Lung microvascular endothelial cell (primary cell): ENCODE results near the gene HSPB1. TPM values are rescaled to one million over a fixed set of nuclear protein-coding genes. Genes with fewer than 3 reads are reported as not detected.
A peak's percentile ranks its signal among the peaks of the same experiment; 100 is the strongest.
"Not testable (repeated sequence)": the region's sequence is repeated elsewhere in the genome, so short reads cannot be mapped to it uniquely, and the experiment has no call there.

Source experiments
- DNase-seq, 2 donors: peaks; one replicate each; pipeline versions ENCODE4 v3.0.0 to v3.0.0-alpha.2; 2010; ENCODE audit warnings: low read depth in 2 of 2
- total RNA-seq: library from RNA; depleted of rRNA; stranded (reverse); fragments of >200 nt; gene quantifications from 2 replicates; pipeline ENCODE4 v1.2.1, GENCODE V29; 2014

The HSPB1 gene
- total RNA-seq, 1 donor from 2014 or later = 125 TPM

DNA sequence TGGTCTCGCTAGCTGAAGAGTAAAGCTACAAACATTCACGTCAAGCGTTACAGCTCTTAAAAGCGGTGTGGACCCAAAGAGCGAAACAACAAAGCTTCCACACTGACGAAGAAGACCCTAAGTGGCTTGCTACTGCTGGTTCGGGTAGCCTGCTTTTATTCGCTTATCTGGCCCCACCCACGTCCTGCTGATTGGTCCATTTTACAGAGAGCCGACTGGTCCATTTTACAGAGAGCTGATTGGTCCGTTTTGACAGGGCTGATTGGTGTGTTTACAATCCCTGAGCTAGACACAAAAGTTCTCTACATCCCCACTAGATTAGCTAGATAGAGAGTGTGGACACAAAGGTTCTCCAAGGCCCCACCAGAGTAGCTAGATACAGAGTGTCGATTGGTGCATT is 6.4 kb downstream of the HSPB1 start:
- not testable (repeated sequence) for DNase-seq

DNA sequence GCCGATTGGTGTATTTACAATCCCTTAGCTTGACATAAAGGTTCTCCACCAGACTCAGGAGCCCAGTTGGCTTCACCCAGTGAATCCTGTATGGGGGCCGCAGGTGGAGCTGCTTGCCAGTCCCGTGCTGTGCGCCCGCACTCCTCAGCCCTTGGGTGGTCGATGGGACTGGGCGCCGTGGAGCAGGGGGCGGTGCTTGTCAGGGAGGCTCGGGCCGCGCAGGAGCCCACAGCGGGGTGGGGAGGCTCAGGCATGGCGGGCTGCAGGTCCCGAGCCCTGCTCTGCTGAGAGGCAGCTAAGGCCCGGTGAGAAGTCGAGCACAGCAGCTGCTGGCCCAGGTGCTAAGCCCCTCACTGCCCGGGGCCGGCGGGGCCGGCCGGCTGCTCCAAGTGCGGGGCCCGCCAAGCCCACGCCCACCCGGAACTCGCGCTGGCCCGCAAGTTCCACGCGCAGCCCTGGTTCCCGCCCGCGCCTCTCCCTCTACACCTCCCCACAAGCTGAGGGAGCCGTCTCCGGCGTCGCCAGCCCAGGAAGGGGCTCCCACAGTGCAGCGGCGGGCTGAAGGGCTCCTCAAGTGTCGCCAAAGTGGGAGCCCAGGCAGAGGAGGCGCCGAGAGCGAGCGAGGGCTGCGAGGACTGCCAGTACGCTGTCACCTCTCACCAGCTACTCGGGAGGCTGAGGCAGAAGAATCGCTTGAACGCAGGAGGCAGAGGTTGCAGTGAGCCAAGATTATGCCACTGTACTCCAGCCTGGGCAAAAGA is 7.0 kb downstream of the HSPB1 start:
- DNase-seq = not testable (repeated sequence)

DNA sequence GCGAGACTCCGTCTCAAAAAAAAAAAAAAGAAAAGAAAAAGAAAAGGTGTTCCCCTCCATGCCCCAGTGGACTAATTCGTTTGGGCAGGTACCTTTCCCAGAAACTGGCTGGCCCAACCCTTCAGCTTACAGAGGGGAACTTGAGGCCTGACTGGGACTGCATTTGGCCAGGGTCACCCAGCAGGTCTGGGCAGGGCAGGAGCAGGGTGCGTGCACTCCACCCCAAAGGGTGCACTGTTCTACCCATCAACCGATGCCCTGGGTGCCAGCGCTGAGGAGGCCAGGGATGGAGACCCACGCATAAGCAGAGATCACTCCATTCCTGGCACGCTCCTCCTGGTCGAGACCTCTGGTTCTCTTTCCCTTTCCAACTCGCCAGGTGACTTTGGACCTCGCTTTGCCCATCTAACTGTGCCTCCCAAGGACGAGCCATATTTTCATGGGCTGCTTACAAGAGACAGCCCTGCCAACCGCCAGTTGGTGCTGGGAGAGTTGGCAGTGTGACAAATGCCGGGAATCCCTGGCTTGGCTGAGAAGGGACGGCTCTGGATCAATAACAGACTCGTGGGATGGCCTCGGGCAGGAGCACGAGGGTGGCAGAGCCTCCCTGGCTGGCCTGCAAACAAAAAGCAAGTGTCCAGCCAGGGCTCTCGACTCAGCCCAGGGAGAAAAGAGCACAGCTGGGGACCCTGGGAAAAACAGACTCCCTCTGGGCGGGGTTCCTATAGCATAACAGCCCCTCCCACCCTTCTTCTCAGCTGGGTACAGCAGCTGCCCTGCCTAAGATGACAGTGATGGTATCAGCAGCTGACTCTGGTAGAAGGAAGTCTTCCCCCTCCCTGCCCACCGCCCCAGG is 7.9 kb downstream of the HSPB1 start:
- DNase-seq = no peak

DNA sequence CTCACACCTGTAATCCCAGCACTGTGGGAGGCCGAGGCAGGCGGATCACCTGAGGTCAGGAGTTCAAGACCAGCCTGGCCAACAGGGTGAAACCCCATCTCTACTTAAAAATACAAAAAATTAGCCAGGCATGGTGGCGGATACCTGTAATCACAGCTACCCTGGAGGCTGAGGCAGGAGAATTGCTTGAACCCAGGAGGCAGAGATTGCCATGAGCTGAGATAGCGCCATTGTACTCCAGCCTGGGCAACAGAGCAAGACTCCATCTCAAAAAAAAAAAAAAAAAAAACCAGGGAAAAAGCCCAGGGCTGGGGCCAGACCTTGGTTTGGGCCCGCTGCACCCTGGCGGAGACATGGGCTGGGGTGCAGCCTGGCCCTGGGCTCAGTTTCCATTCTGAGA is 9.4 kb downstream of the HSPB1 start:
- DNase-seq = not testable (repeated sequence)

DNA sequence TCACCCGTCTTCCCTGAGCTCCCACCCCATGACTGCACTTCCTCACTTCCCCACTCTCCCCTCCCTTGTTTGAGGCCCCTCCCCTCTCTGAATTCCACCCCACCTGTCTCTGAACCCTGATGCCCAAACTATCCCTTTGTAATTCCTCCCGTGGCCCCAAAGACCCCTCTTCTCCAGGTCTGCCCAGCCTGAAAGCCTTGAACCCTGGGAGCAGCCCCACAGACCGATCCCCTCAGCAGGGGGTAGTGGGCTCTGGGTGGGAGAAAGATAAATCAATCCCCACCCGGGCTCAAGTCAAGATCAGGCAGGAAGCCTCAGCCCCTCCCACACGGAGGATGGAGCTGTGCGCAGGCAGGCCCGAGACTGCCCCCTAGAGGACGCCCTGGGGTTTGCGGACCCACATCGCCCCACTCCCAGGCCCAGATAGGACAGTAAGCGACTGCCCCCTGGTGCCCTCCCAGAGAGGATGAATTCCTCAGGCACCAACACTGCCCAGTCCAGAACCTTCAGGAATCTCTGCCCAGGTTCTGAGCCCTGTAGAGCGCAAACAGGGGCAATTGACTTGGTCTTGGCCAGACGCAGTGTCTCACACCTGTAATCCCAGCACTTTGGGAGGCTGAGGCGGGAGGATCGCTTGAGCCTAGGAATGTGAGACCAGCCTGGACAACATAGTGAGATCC is 11.7 kb downstream of the HSPB1 start:
- peak; percentile 94 to 95 for DNase-seq

DNA sequence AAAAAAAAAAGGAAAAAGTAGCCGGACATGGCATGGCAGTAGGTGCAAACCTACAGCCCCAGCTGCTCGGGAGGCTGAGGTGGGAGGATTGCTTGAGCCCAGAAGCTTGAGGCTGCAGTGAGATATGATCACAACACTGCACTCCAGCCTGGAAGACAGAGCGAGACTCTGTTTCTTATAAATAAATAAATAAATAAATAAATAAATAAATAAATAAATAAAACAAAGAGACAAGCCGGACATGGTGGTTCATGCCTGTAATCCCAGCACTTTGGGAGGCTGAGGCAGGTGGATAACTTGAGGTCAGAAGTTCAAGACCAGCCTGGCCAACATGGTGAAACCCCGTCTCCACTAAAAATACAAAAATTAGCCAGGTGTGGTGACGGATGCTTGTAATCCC is 12.3 kb downstream of the HSPB1 start:
- DNase-seq = not testable (repeated sequence)

DNA sequence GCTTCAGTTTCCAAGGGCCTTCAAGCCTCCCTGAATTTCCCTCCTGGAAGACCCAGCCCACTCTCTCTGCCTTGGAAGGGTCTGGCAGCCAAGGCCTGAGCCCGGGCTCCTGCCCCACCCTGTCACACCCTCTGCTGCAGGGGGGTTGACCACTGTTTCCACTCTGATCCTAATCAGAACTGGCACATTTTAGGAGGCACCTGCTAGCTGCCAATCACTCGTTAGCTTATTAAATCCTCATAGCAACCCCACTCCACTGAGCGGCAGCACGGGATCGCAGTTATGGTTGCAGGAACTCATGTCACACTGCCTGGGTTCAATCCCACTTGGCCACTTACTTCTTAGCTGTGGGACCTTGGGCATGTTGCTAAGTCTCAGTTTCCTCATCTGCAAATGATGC is 12.9 kb downstream of the HSPB1 start:
- peak; percentile 17 to 63 for DNase-seq

DNA sequence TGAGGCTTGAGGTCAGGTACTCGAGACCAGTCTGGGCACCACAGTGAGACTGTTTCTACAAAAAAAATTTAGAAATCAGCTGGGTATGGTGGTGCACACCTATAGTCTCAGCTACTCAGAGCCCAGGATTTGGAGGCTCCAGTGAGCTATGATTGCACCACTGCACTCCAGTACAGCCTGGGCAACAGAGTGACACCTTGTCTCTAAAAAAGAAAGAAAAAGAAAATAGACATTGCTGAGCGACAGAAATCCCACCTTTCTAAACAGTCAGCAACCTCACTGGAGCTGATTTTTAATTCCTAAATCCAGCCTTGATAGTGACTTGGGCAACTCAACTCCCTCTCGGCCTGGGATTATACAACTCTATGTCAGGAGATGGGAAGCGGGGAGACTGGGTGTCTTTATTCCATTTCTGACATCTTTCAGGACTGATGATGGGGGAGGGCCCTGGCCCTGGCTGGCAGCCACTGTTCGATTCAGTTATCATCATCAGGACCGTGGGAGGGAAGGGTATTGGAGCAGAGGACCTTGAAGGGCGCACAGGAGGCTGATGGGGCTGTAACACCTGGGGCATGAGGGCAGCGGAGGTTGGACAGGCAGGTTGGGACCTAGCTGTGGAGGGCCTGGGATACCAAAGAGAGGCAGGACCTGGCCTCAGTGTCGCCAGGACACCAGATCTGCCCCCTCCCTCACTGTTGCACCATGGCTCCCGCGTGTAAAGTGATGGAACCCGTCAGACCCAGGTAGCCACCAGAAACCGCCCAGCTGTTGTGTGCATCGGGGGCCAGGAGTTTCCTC is 14.7 kb downstream of the HSPB1 start:
- DNase-seq = no peak

DNA sequence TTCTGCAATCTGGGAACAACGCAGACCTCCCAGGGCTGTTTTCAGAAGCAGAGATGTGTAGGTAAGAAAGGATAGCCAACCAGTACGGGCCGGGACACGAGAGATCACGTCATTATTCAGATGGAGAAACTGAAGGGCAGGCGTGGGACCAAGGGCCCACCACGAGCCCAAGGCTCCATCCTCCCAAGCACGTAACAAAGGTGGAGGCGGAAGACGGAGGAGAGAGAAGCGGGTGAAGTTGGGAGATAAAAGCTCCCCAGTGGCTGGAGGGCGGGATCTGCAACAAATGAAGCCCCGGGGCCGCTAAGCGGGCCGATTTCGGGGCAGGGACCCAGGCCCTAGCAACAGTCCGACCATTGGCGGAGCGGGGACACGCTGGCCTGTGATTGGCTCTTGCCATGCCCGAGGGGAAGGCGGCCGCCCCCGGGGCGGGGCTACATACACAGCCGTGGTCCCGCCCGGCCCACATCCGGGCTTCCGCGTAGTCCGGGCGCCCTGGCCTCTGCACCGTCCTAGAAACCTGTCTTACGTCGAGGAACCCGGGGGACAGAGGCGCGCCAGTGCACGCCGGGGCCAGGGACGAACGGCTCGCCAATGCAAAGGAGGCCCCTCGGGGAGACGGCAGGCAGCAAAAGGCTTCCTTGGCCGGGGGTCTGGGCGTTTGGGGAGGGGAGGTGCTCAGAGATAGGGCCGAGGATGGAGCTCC is 15.5 kb downstream of the HSPB1 start:
- peak; percentile 96 for DNase-seq

DNA sequence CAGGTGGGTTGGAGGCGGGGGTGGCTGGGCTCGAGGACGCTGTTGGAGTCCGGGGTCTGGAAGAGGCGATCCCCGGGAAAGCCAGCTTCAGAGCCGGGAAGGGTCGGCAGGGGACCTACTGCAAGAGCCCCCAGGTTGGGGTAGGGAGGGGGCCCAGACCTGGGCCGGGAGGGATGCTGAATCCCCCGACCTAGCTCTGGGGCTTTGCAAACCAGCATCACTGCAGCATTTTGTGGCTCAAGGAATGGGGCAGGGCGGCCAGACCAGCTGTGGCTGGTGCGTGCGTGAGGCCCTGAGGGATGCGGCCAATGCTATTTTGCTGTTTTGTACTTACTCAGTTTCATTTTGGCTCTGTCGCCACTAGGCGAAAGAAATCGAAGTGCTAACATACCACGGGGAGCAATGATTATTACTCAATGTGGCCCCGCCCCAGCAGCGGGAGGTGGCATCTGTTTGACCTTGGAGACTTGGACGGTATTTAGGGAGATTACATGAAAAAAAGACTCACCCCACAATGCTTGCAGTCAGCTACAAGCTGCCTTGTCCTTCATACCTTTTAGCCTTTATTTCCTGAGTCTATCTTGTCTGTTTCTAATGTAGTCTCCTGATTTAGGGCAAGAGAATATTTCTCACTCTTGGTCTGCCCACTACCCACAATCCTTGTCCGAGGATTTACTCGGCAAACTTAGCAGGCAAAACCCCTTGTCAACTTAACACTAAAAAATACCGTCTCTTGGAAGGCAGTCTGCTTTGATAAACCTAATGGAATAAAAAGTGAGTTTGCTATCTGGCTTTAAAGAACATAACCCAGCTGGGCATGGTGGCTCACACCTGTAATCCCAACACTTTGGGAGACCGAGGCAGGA is 16.2 kb downstream of the HSPB1 start:
- peak; percentile 73 to 81 for DNase-seq

DNA sequence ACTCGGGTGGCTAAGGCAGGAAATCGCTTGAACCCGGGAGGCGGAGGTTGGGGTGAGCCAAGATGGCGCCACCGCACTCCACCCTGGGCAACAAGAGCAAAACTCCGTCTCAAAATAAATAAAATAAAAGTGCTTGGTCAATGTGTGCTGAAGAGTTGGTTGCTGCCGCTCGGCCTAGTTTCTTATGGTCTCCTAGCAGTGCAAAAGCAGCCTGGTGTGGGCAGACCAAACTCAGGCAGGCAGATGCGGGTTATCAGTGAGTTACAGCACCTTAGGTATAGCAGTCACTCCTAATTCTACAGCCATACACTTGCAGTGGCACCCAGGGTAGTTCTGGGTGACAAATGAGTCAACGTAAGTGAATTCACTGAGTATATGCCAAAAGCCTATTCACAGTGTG is 22.6 kb downstream of the HSPB1 start:
- DNase-seq = no peak

DNA sequence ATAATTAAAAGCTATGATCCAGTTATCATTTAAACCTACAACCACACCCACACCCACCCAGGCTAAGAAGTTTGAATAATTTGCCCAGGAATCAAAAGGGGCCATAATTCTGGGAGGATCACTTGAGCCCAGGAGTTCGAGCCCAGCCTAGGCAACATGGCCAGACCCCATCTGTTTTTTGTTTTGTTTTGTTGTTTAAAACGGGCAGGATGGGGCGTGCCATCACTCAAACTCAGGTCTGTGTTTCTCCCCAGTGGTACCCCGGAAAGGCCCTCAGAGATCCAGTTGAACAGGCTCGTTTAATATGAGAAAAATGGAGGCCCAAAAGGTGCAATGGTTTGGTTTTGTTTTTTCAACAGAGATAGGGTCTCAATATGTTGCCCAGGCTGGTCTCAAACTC is 23.3 kb downstream of the HSPB1 start:
- DNase-seq = no peak

DNA sequence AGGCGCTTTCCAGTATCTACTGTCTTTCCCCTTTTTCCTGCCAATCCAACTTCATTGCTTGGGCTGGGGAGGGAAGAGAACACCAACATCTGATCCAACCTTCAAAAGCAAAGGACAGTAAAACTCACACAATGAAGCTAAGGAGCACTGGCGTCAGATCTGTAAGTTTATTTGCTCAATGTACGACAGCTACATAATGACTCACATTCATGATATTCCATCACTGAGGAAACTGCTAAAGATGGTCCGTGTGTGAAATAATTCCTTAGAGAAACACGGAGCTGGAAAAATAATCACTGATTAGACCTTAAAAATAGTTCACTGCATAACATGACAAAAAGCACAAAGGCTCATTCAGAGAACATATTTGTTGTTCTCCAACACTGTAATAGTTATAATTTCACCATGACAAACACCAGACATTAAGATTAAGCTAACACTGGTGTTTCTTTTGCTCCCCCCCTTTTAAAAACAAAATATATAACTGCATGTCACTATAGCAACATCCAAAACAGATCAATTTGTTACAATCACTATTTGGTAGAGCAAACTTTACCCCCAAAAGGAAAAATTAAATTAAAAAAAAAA is 24.3 kb downstream of the HSPB1 start:
- DNase-seq = peak in 1 of 2 donors; percentile 74

DNA sequence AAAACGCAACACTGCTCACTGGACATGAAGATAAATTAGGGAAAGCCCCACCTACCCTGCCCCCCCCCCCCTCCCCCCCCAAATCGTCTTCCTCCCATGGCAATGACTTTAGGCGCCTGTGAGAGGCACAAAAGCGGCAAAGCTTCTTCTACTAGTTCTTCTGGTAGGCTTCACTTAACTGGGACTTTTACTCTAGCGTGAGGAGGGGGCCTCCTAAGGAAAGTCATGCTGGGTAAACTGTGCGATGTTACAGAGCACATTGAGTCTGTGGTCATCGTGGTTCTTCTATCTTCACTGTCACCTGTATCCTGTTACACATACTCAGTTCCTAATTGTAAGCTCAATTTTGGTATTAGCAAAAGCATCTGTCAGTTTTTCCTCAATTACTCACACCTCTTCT is 25.1 kb downstream of the HSPB1 start:
- peak; percentile 39 to 41 for DNase-seq

DNA sequence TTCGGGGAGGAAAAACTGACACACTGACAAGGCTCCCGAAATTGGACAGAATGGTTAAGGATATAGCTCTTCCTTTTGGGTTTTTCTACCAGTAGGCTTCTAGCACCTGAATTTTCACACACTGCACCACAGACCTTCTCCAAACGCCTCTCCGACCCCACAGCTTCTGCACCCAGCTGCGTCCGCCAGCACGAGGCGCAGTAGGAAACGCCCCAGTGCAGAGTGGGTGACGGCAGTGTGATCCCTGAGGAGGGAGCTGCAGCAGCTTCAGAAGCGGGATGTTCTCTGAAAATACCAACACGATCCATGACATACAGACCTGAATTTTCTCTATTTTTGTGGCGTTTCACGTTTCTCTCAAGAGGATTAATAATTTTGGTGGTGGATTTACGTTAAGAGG is 25.9 kb downstream of the HSPB1 start:
- DNase-seq = no peak

DNA sequence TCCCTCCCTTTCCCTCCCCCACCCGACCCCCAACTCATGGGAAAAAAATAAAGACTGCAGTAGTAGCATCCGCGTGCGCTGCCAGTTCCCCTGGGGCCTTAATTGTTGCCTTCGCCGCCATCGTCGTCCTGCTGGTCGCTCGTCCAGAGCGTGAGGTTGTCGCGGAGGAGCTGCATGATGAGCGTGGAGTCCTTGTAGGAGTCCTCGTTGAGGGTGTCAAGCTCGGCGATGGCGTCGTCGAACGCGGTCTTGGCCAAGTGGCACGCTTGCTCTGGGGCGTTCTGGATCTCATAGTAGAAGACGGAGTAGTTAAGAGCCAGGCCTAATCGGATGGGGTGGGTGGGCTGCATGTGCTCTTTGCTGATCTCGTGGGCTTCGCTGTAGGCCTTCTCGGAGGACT is 27.0 kb downstream of the HSPB1 start:
- no peak for DNase-seq

DNA sequence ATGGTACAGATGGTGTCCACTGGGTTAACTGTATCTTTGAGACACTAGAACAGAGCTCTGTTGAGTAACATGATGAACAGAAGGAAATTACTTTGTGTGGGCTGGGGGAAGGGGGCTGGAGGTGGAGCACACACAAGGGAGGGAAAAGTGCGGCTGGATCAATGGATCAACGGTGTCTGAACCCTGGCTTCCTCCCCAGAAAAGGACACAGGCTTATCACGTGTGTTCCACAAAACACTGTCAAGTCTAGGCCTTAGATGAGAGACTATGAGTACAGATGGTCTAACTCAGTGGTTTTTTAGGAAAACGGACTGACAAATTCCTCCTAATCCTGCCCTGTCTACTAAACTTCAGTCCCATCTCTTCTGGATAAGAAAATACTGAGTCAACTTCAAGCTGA is 27.8 kb downstream of the HSPB1 start:
- no peak for DNase-seq

DNA sequence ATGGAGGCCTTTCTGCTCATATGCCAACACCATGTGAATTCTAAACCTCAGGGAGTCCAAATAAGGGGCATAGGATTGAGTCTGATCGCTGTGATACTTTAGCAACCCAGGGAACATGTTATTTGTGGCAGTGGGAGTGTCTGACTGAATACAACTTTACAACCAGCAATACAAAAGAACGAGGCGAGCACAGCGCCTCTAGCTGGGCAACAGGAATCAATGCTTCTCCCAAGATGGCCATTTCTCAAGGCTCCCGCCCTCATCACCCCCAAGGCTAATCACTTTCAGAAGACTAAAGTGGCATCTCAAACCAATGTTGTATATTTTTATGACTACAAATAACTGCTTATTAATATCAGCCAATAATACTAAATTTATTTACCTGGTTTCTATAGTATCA is 28.2 kb downstream of the HSPB1 start:
- DNase-seq = no peak

DNA sequence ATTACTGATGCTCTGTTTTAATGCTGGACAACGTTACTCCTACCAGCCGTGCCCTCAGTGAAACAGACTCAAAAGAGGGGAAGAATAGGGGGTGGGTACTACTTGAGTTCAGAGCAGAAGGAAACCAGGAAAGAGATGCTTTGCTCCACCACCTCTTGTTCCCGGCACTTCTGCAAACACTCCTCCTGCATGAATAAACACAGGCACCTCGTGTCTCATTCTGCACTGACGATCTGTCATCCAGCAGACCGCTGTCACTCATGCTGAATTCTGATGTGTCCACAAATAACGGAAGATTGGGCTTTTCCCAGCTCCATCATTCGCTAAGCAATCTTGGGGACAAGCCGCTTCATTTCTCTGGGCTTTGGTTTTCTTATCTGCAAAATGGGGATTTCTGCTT is 29.6 kb downstream of the HSPB1 start:
- DNase-seq = no peak
